Neural cell (in vitro differentiated cells): ENCODE data around the gene RSL24D1. TPM values are rescaled to one million over a fixed set of nuclear protein-coding genes. Genes with fewer than 3 reads are reported as not detected.
"Not testable (repeated sequence)": the region's sequence is repeated elsewhere in the genome, so short reads cannot be mapped to it uniquely, and the experiment has no call there.

ENCODE experiments used
- H2AFZ ChIP-seq: fragments of 200-600, 300-800 bp; sonication (generic), shearing (Covaris generic); 2 replicates; pipeline ENCODE4 v1.6.0; 2014; ENCODE audit warnings: low read depth, mild to moderate bottlenecking, antibody characterized with exemption, low read length, moderate library complexity
- H3F3A ChIP-seq: fragments of 200-600 bp; shearing (Covaris generic); 2 replicates; pipeline ENCODE4 v1.6.1; 2016; ENCODE audit warnings: mild to moderate bottlenecking, moderate library complexity, mixed read lengths, antibody characterized with exemption, low read length; ENCODE audit not compliant: insufficient read depth, poor library complexity, severe bottlenecking
- H3K27ac ChIP-seq: fragments of 200-600, 300-800 bp; sonication (generic), shearing (Covaris generic); 2 replicates; pipeline ENCODE4 v1.5.1; 2014; ENCODE audit warnings: mild to moderate bottlenecking, low read length, moderate library complexity
- H3K27me3 ChIP-seq: fragments of 300-800, 200-600 bp; sonication (generic), shearing (Covaris generic); 2 replicates; pipeline ENCODE4 v1.6.0; 2014; ENCODE audit warnings: mild to moderate bottlenecking, low read depth, low read length, moderate library complexity; ENCODE audit not compliant: insufficient read depth
- H3K36me3 ChIP-seq: fragments of 300-800, 200-600 bp; sonication (generic), shearing (Covaris generic); 2 replicates; pipeline ENCODE4 v1.5.1; 2014; ENCODE audit warnings: mild to moderate bottlenecking, antibody characterized with exemption, low read length, moderate library complexity; ENCODE audit not compliant: insufficient read depth
- H3K4me2 ChIP-seq: fragments of 300-800, 200-600 bp; sonication (generic), shearing (Covaris generic); 2 replicates; pipeline ENCODE4 v1.6.0; 2014; ENCODE audit warnings: mild to moderate bottlenecking, low read length
- H3K4me3 ChIP-seq: fragments of 300-800, 200-600 bp; sonication (generic), shearing (Covaris generic); 2 replicates; pipeline ENCODE4 v1.5.1; 2014; ENCODE audit warnings: mild to moderate bottlenecking, low read length, moderate library complexity
- H3K79me2 ChIP-seq: fragments of 200-600 bp; shearing (Covaris generic); replicated peaks from 2 replicates; pipeline ENCODE4 v1.6.0; 2014; ENCODE audit warnings: mild to moderate bottlenecking, low read length, moderate library complexity; ENCODE audit not compliant: insufficient read depth
- H3K9ac ChIP-seq: fragments of 300-800, 200-600 bp; sonication (generic), shearing (Covaris generic); 2 replicates; pipeline ENCODE4 v1.6.1; 2016; ENCODE audit warnings: mild to moderate bottlenecking, low read length, mixed read lengths
- H3K9me2 ChIP-seq: fragments of 200-600 bp; shearing (Covaris generic); 2 replicates; pipeline ENCODE4 v1.6.1; 2016; ENCODE audit warnings: mild to moderate bottlenecking, low read length, mixed read lengths; ENCODE audit not compliant: insufficient read depth
- H3K9me3 ChIP-seq: fragments of 200-600, 300-800 bp; sonication (generic), shearing (Covaris generic); 2 replicates; pipeline ENCODE4 v1.6.1; 2016; ENCODE audit warnings: mild to moderate bottlenecking, mixed run types, low read length, moderate library complexity, mixed read lengths
- H4K20me1 ChIP-seq: fragments of 200-600 bp; shearing (Covaris generic); 2 replicates; pipeline ENCODE4 v1.6.1; 2016; ENCODE audit warnings: mild to moderate bottlenecking, mixed run types; ENCODE audit not compliant: insufficient read depth
- EP300 ChIP-seq: fragments of 450-650 bp; conservative IDR thresholded peaks from 2 replicates; pipeline ENCODE4 v1.6.1; 2014; ENCODE audit warnings: antibody characterized with exemption, mild to moderate bottlenecking, moderate library complexity; ENCODE audit not compliant: poor library complexity, severe bottlenecking
- EZH2 ChIP-seq: fragments of 200-600, 300-800 bp; shearing (Covaris generic), sonication (generic); IDR thresholded peaks from 2 replicates; pipeline ENCODE4 v1.6.1; 2014; ENCODE audit warnings: antibody characterized with exemption, low read length, borderline replicate concordance, mild to moderate bottlenecking; ENCODE audit not compliant: insufficient read depth, poor library complexity, severe bottlenecking
- MXI1 ChIP-seq: fragments of 450-650 bp; conservative IDR thresholded peaks from 2 replicates; pipeline ENCODE4 v1.6.1; 2014; ENCODE audit warnings: antibody characterized with exemption, mild to moderate bottlenecking; ENCODE audit not compliant: poor library complexity, severe bottlenecking
- POLR2AphosphoS5 ChIP-seq: IDR thresholded peaks from 2 replicates; pipeline ENCODE4 v1.6.1; 2012
- RAD21 ChIP-seq: fragments of 450-650 bp; conservative IDR thresholded peaks from 2 replicates; pipeline ENCODE4 v1.6.1; 2014; ENCODE audit warnings: antibody characterized with exemption, mild to moderate bottlenecking, moderate library complexity
- SMC3 ChIP-seq: fragments of 450-650 bp; conservative IDR thresholded peaks from 2 replicates; pipeline ENCODE4 v1.6.1; 2014; ENCODE audit warnings: antibody characterized with exemption, mild to moderate bottlenecking, moderate library complexity; ENCODE audit not compliant: poor library complexity
- TAF1 ChIP-seq: IDR thresholded peaks from 2 replicates; pipeline ENCODE4 v1.6.1; 2012; ENCODE audit warnings: low read depth
- polyA plus RNA-seq: library from polyadenylated mRNA; depleted of rRNA; stranded (reverse); fragments of >200 nt; gene quantifications from 2 replicates; pipeline ENCODE4 v1.2.3, GENCODE V29; 2014
- TF ChIP-seq, protein P1 (sequence below): fragments of 450-650 bp; IDR thresholded peaks from 2 replicates; pipeline ENCODE4 v1.5.1; 2014; ENCODE audit warnings: antibody characterized with exemption, mild to moderate bottlenecking, moderate library complexity; ENCODE audit not compliant: poor library complexity, severe bottlenecking
- TF ChIP-seq, protein P2 (sequence below): IDR thresholded peaks from 2 replicates; pipeline ENCODE4 v1.6.1; 2012; ENCODE audit warnings: borderline replicate concordance

RSL24D1 gene
- polyA plus RNA-seq, 1 donor from 2014 or later = 227 TPM

DNA sequence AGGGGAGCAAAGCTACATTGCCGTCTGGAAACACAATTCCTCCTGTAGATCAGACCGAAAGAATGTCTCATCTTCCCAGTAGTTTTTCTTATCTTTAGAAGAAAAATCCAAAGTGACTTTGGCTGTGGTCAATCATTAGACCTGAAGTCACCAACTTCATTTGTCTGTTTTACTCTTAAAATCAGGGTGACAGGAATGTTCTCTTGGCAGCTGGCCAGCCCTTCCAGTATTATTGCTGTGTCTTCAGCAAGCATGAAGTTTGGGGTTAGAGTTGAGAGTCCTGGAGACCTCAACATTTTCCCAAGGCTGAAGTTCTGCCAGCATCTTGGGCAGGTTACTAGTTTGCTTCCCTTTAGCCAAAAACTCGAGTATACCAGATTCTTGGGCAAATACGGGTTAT is 32.5 kb downstream of the RSL24D1 start:
- no peaks in the 10 kb centered on the region for H3K36me3 ChIP-seq
- no peaks in the 10 kb centered on the region for H3K27me3 ChIP-seq
- H3K4me3 ChIP-seq = no peak overlapping the region
- TF ChIP-seq MXI1 (no peak), POLR2AphosphoS5 (no peak), EZH2 (no peak), EP300 (no peak), SMC3 (no peak), RAD21 (no peak), TAF1 (no peak)
- TF ChIP-seq, protein P1, sequence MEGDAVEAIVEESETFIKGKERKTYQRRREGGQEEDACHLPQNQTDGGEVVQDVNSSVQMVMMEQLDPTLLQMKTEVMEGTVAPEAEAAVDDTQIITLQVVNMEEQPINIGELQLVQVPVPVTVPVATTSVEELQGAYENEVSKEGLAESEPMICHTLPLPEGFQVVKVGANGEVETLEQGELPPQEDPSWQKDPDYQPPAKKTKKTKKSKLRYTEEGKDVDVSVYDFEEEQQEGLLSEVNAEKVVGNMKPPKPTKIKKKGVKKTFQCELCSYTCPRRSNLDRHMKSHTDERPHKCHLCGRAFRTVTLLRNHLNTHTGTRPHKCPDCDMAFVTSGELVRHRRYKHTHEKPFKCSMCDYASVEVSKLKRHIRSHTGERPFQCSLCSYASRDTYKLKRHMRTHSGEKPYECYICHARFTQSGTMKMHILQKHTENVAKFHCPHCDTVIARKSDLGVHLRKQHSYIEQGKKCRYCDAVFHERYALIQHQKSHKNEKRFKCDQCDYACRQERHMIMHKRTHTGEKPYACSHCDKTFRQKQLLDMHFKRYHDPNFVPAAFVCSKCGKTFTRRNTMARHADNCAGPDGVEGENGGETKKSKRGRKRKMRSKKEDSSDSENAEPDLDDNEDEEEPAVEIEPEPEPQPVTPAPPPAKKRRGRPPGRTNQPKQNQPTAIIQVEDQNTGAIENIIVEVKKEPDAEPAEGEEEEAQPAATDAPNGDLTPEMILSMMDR = no peak
- TF ChIP-seq, protein P2, sequence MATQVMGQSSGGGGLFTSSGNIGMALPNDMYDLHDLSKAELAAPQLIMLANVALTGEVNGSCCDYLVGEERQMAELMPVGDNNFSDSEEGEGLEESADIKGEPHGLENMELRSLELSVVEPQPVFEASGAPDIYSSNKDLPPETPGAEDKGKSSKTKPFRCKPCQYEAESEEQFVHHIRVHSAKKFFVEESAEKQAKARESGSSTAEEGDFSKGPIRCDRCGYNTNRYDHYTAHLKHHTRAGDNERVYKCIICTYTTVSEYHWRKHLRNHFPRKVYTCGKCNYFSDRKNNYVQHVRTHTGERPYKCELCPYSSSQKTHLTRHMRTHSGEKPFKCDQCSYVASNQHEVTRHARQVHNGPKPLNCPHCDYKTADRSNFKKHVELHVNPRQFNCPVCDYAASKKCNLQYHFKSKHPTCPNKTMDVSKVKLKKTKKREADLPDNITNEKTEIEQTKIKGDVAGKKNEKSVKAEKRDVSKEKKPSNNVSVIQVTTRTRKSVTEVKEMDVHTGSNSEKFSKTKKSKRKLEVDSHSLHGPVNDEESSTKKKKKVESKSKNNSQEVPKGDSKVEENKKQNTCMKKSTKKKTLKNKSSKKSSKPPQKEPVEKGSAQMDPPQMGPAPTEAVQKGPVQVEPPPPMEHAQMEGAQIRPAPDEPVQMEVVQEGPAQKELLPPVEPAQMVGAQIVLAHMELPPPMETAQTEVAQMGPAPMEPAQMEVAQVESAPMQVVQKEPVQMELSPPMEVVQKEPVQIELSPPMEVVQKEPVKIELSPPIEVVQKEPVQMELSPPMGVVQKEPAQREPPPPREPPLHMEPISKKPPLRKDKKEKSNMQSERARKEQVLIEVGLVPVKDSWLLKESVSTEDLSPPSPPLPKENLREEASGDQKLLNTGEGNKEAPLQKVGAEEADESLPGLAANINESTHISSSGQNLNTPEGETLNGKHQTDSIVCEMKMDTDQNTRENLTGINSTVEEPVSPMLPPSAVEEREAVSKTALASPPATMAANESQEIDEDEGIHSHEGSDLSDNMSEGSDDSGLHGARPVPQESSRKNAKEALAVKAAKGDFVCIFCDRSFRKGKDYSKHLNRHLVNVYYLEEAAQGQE = no peak
- H3K27ac ChIP-seq = no peak overlapping the region
- H2AFZ ChIP-seq = no peak overlapping the region
- no peaks in the 10 kb centered on the region for H3F3A ChIP-seq
- no peak overlapping the region for H3K9ac ChIP-seq
- H3K9me2 ChIP-seq = no peaks in the 10 kb centered on the region
- no peaks in the 10 kb centered on the region for H3K9me3 ChIP-seq
- H4K20me1 ChIP-seq = no peaks in the 10 kb centered on the region
- H3K4me2 ChIP-seq = no peak overlapping the region
- H3K79me2 ChIP-seq = no peaks in the 10 kb centered on the region

DNA sequence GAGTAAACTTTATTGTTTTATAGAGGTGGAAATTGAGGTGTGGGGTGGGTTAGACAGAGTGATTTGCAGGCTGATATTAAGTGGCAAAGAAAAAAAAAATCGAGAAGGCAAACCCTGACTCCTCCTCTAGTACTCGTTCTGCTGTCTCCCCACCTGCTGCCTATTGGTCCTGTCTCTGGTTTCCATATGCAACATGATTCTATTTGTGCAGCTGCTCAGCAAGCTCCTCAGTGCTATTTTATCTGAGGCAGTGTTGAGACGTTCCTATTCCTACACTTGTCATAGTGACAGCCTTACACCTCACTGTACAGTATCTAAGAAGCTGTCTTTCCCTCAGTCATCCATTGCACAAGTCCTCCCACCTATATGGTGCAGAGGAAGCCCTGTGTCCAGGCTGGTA is 45.1 kb downstream of the RSL24D1 start:
- no peaks in the 10 kb centered on the region for H3K36me3 ChIP-seq
- no peaks in the 10 kb centered on the region for H3K9me3 ChIP-seq
- H2AFZ ChIP-seq = no peak overlapping the region
- H3K4me2 ChIP-seq = no peak overlapping the region
- no peaks in the 10 kb centered on the region for H4K20me1 ChIP-seq
- H3F3A ChIP-seq = no peaks in the 10 kb centered on the region
- H3K9me2 ChIP-seq = no peaks in the 10 kb centered on the region
- TF ChIP-seq EP300 (no peak), EZH2 (no peak), POLR2AphosphoS5 (no peak), MXI1 (no peak), TAF1 (no peak), RAD21 (no peak), SMC3 (no peak)
- TF ChIP-seq, protein P1 = no peak
- TF ChIP-seq, protein P2 = no peak
- H3K4me3 ChIP-seq = no peak overlapping the region
- no peak overlapping the region for H3K27ac ChIP-seq
- H3K9ac ChIP-seq = no peak overlapping the region
- H3K27me3 ChIP-seq = no peaks in the 10 kb centered on the region
- H3K79me2 ChIP-seq = no peaks in the 10 kb centered on the region

DNA sequence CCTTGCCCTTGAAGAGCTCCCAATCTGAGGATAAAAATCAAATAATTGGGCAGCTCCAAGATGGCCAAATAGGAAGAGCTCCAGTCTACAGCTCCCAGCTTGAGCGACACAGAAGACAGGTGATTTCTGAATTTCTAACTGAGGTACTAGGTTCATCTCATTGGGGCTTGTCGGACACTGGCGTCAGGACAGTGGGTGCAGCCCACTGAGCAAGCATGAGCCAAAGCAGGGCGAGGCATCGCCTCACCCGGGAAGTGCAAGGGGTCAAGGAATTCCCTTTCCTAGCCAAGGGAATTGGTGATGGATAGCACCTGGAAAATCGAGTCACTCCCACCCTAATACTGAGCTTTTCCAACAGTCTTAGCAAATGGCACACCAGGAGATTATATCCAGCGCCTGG is 53.6 kb downstream of the RSL24D1 start:
- H3F3A ChIP-seq, H3K27me3 ChIP-seq, H3K79me2 ChIP-seq, H3K9me3 ChIP-seq, H4K20me1 ChIP-seq, H3K4me2 ChIP-seq, H3K27ac ChIP-seq, H3K9ac ChIP-seq, H2AFZ ChIP-seq, H3K9me2 ChIP-seq, H3K36me3 ChIP-seq, H3K4me3 ChIP-seq: not testable (repeated sequence)
